IMR-90 (cell line): ENCODE data around the gene HLA-F.

ENCODE experiments used
- POLR2A ChIP-seq: IDR thresholded peaks from 2 replicates; pipeline ENCODE4 v1.6.1; 2012; ENCODE audit warnings: mild to moderate bottlenecking, low read depth, low read length
- TF ChIP-seq, protein P1 (sequence below): conservative IDR thresholded peaks from 2 replicates; pipeline ENCODE4 v1.5.1; 2012; ENCODE audit warnings: mild to moderate bottlenecking, low read depth, low read length, improper control_type of control experiment
- TF ChIP-seq, protein P2 (sequence below): fragments of 150-350 bp; IDR thresholded peaks from 2 replicates; pipeline ENCODE4 v1.6.1; 2016; ENCODE audit warnings: low read depth, mild to moderate bottlenecking, low read length, moderate library complexity, borderline replicate concordance

DNA sequence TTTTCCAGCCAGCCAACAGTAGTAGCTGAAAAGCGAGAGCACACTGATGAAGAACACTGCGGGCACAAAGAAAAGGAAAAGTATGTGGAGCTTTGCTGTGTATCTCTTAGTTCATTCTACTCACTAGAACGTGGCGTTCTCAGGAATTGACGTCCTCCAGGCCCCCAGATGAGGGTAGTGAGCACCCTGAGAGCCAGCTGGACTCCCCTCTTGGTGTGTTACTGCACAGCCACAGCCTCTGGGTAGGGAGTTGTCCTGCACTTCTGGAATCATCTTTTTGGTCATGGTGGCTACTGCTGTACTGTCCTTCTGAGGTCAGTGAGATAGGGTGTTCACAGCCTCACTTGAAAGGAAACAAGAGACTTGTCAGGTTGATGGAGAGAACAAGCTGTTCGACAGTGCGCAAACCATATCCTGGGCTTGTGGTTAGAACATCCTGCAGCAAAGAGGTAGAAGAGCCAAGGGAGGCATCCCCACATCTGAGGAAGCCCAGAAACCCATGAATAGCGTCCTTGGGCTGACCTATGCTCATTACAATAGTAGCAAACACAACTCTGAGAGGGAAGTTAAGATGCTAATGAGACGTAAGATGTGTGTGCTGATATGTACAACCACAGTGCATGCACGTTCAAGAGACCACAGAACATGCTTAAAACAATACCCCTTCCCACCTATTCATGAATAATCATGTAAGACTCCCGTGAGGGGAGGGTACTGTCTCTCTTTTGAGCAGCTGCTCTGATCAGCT, 14.6 kb upstream of the HLA-F start:
- TF ChIP-seq, protein P1, sequence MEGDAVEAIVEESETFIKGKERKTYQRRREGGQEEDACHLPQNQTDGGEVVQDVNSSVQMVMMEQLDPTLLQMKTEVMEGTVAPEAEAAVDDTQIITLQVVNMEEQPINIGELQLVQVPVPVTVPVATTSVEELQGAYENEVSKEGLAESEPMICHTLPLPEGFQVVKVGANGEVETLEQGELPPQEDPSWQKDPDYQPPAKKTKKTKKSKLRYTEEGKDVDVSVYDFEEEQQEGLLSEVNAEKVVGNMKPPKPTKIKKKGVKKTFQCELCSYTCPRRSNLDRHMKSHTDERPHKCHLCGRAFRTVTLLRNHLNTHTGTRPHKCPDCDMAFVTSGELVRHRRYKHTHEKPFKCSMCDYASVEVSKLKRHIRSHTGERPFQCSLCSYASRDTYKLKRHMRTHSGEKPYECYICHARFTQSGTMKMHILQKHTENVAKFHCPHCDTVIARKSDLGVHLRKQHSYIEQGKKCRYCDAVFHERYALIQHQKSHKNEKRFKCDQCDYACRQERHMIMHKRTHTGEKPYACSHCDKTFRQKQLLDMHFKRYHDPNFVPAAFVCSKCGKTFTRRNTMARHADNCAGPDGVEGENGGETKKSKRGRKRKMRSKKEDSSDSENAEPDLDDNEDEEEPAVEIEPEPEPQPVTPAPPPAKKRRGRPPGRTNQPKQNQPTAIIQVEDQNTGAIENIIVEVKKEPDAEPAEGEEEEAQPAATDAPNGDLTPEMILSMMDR, result no peak
- no peak for TF ChIP-seq POLR2A
- TF ChIP-seq, protein P2, sequence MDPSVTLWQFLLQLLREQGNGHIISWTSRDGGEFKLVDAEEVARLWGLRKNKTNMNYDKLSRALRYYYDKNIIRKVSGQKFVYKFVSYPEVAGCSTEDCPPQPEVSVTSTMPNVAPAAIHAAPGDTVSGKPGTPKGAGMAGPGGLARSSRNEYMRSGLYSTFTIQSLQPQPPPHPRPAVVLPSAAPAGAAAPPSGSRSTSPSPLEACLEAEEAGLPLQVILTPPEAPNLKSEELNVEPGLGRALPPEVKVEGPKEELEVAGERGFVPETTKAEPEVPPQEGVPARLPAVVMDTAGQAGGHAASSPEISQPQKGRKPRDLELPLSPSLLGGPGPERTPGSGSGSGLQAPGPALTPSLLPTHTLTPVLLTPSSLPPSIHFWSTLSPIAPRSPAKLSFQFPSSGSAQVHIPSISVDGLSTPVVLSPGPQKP, result no peak
